Right renal cortex interstitium (tissue), 3 donors: ENCODE results near the gene HLA-DPB1. TPM values are rescaled to one million over a fixed set of nuclear protein-coding genes. Genes with fewer than 3 reads are reported as not detected.
"Not testable (repeated sequence)": the region's sequence is repeated elsewhere in the genome, so short reads cannot be mapped to it uniquely, and the experiment has no call there.

Source experiments
- DNase-seq, 3 donors: peaks; one replicate each; pipeline ENCODE4 v3.0.0-alpha.2; 2013; ENCODE audit warnings: low read depth in 3 of 3, low spot score in 2 of 3
- polyA plus RNA-seq, 3 donors: library from polyadenylated mRNA; unstranded; fragments of 120-200 nt; gene quantifications; one replicate each; pipeline ENCODE4 v1.2.1, GENCODE V29; 2013; ENCODE audit not compliant: insufficient read length in 3 of 3

HLA-DPB1 gene
- polyA plus RNA-seq = 10 to 100 TPM; 17.9 to 27.0 (median 20.0) TPM

DNA sequence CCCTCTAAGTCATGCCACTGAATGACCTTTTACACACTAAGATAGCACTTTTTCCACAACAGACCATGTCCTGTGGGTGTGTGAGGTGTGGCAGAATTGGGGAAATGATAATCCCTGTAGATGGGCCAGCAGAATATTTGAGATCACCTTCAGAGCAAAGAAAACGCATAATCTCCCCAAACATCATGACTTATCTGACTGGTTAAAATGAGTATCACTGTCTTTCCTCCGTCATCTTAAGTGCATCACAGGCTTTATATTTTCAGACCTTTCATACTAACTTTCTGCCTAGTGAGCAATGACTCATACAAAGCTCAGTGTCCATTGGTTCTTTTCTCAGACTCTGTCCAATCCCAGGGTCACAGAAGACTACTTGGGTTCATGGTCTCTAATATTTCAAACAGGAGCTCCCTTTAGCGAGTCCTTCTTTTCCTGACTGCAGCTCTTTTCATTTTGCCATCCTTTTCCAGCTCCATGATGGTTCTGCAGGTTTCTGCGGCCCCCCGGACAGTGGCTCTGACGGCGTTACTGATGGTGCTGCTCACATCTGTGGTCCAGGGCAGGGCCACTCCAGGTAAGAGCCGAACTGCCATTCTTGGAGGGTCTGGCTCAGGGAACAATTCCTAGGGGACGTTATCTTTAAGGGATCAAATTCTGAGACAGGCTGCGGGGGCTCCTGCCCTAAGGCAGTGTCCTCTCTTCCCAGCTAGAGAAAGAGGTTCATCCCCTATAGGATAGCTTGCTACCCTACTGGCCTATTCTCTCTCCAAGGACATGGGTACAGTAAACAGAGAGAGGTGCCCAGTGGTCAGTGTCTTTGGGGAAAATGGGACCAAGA is at the start of gene HLA-DPB1:
Gene HLA-DPB1 (plus strand): TSS at position 423 of the 838 bp plus-strand sequence. CDS start 52 bp downstream, at position 475.
- peak; percentile 20 to 38 (median 23) for DNase-seq

DNA sequence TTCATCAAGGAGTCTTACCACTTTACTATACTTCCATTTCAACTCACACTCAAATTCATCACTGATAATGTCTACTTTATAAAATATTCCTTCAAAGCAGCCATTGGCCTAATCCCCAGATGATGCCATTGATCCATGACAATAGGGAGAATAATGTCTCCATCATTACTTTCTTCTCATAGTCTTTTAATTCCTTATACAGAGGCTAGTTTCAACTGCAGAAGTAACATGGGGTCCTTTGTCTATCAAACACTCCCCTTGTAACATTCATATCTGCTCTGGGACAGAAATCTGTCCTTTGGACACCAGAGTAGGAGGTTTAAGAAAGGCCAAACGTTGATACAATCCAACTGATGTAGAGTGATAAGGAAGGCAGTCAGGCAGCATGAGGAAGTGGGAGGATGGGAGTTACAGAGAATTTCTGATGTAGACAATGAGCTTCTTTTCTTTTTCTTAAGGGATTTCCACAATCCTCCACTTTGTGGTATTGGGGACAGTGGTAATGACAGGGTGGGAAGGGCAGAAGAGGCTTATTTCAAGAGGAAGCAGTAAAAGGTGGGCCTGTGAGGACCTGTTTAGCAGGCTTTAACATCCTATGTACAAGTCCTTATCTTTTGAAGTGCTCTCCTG is 47.5 kb upstream of the HLA-DPB1 start:
- no peak for DNase-seq

DNA sequence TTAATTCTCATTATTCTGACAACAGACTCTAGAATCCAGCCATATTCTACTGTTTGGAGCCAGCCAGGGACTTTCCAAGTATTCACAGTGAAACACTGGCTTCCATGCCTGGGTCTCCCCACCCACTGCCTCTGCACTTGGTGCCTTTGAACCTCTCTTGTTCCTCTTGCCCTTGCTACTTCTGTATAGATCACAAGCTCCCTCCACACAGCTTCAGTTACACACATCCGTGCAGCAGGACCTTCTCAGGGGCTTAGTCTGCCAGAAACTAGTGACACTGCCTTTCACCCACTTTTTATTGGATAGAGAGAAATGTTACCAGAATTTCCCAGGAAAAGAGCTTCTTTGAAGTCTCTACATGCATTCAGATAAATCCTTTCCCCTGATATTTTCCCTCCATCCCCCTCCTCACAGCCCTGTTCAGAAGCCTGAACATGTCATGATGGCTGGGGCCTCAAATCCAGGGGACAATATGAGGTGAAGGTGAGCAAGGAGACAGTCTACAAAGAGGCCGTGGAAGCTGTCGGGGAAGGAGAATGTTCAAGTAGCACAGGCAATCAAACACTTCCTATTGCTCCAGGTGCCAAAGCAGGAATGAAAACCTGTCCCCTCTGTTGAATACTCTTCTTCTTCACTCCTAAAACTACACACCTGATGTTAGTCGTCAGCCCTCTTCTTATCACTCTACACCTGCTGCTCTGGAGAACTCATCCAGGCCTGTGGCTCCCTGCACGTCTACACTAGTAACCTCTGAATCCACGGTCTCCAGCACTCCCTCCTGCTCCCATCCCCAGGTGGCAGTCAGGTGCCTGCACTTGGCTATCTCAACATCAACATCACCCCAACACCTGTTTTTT is 46.2 kb upstream of the HLA-DPB1 start:
- DNase-seq = no peak

DNA sequence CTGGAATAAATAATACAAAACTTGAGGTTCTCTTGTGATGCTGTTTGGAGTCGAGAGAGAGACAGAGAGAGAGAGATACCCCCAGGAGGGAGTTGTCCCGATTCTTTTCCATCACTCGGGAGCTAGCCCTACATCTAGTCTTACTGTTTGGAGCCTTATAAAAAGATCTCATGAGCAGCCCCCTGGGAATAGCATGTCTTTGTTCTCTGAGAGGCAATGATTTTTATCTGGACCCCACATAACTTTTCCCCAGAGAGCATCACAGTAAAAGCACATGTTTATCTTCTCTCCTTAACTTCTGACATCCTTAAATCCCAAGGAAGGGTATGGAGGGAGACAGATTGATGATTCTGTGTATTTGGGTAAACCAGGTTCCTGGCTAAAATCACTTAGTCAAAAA is 45.5 kb upstream of the HLA-DPB1 start:
- no peak for DNase-seq

DNA sequence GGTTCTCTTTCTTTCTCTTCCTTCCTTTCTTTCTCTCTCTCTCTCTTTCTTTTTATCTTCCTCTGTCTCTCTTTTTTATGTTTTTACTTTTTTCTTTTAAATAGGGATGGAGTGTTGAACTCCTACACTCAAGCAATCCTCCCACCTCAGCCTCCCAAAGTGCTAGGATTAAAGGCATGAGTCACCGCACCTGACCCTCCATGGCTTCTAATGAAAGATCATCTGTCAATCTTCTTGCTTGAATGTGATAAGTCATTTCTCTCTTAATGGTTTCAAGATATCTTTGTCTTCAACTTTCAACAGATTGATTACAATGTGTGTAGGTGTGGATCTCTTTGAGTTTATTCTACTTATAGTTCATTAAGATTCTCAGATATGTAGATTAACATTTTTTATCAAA is 41.2 kb upstream of the HLA-DPB1 start:
- DNase-seq = no peak

DNA sequence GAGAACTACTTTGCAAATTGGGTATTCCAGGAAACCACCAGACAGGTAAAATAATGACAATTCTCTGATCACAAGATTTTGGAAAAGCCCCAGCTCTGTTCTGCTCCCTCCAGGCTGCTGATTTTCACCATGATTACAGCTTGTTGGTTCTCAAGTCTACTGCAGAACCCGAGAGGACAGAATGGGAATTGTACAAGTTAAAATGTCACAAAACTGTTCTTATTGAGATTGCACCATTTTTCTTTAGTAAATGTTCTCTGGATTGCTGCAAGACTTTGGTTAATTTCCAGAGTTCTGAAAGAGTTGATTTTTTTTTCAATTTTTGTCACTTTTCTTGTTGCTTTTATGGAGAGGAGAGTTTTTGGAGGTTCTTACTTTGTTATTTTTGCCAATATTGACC is 39.3 kb upstream of the HLA-DPB1 start:
- DNase-seq = no peak

DNA sequence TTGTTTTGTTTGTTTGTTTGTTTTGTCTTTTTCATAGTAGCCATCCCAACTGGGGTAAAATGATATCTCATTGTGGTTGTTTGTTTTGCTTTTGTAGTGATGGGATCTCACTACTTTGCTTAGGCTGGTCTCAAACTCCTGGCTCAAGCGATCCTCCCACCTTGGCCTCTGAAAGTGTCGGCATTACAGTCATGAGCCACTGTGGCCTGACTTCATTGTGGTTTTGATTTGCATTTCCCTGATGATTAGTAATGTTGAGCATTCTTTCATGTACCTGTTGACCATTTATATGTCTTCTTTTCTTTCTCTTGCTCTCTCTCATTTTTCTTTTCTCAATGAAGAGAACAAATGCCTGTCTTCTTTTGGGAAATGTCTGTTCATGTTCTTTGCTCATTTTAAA is 35.6 kb upstream of the HLA-DPB1 start:
- no peak for DNase-seq

DNA sequence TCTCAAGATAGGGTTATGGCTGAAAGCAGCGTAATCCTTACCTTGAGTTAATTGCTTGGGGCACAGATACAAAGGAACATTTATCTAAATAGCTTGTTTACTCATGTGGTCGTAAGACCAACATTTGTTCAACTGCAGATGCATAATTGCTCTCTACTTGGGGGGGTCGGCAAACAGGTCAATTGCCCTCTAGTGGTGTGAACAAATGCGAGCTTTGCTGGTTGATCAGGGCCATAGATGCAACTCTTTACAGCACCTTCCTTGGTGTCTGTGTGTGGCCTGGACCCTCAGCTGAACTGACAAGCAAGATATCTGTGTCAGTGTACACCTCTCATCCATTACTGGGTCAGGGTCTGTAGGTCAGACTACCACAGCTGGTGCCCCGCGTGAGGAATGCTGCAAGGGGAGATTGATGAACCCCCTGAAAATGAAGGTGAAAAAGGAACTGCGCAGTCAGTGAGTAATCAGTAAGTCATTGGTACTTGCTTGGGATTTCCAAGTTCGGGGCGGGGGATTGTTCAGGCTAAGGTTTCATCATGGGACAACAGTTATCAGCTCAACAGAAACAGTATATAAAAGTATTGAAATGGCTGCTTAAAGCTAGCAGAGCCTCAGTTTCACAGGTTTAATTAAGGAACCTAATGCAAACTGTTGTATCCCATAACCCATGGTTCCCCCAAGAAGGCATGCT is 26.3 kb upstream of the HLA-DPB1 start:
- no peak for DNase-seq

DNA sequence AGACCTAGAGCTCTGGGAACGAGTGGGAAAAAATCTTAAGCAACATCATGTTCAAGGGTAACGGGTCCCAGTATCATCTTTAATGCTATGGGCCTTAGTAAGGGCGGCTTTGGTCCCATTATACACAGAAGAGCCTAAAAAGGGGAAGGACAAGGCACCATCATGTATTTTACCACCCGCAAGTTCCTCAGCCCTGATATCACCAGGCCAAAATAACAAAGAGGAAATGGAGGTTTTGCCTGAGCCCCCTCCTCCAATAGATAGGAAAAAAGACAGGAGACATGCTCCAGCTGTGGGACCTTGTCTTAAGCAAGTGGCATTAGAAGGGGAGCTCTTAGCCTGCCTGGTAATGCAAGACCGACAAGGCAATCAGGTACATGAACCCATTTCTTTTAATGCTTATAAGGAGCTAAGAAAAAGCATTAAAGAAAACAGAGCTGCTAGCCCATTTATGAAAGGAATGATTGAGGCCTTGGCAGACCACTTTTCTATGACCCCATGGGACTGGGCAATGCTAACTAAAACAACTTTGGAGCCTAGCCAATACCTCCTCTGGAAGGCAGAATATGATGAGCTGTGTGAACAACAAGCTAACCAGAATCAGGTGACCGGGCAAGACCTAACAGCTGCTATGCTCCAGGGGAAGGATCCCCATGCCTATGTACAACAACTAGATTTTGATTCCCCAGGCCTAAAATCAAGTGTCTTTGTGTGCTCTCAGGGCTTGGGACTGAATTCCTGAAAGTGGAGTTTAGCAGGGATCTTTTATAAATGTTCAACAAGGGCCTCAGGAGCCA is 25.6 kb upstream of the HLA-DPB1 start:
- DNase-seq = no peak

DNA sequence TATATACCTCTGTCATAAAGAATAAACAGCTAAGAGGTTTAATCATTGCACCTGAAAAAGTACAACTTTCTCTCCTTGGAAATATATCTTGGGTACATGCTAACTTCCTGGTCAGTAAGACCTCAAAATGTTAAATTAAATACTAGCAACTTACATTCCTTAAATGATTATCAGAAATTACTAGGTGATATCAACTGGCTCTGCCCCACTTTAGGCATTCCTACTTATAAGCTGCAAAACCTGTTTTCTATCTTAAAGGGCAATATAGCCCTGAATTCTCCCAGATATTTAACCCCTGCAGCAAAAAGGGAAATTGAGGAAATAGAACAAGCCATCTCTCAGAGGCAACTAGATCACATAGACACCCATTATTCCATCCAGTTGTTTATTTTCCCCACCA is 23.2 kb upstream of the HLA-DPB1 start:
- no peak for DNase-seq

DNA sequence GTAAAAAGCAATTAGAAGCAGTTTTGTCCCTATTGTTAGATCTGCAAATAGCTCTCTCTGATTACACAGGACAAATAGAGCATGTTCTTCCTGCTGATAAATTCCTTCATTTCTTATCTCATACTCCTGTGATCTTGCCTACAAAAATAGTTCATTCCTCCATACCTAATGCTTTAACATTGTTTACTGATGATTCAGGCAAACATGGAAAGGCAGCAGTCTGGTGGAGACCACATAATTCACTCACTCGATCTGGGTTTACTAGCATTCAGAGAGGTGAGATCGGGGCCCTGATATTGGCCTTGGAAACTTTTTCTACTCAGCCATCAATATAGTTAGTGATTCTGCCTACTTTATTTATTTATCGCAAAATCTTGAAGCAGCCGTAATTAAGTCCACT is 22.6 kb upstream of the HLA-DPB1 start:
- no peak for DNase-seq

DNA sequence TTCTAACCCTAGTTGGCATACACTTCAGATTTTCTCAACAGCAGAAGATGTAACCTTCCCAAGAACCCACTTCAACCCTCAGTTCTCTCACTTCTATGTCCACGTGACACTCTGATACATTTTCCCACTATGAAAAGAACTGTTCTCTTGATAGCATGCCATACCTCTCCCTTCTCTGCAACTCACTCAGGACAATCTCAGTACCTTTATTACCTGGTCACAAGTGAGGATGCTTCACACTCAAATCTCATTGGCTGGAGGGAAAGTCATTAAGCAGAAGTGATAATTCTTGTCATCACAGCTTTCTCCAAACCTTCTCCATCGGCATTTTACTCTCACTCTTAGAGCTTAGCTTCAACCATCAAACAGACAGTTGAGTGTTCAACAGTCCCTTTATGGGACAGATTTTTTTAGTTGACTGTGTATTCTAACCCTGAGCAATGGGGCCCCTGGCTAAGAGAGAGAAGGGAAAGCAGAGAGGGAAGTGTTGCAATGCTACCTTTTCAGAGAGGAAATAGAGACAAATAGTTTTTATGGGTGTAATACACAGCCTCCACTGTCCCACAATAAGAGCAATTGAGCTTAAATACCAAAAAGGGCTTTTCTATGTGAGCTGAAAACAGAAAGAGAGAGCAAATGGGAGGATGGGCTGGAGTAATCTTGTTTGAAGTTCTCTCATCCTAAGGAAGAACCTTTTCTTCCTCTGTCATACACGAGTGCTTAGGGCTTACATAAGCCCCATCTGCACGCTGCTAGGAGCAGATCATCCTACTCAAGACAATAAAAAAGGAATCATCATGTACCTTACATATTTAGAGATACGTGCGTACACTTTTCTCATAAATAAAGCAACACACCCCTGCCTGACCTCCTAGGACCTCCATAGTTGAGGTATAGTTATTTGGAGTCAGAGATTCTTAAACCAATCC is 18.3 kb upstream of the HLA-DPB1 start:
- no peak for DNase-seq

DNA sequence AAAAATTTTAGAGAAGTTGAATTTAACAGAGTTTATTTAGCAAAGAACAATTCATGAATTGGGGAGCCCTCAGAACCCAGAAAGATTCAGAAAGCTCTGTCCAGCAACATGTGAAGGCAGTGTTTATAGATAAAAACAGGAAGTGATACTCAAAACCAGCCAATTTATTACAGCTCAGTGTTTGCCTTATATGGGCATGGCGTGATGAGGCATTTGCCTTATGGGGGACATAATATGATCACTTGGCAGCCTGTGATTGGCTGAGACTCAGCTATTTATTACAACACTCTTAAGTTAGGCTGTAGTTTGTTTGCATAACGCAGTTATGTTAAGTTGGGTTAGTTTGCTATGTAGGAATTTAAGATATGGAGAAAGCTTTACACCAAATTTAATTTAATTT is 13.8 kb upstream of the HLA-DPB1 start:
- DNase-seq = no peak

DNA sequence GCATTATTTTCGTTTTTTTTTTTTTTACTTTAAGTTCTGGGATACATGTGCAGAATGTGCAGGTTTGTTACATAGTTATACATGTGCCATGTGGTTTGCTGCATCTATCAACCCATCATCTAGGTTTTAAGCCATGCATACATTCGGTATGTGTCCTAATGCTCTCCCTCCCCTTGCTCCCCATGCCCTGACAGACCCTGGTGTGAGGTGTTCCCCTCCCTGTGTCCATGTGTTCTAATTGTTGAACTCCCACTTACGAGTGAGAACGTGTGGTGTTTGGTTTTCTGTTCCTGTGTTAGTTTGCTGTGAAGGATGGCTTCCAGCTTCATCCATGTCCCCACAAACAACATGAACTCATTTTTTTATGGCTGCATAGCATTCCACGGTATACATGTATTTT is 12.4 kb upstream of the HLA-DPB1 start:
- DNase-seq = not testable (repeated sequence)

DNA sequence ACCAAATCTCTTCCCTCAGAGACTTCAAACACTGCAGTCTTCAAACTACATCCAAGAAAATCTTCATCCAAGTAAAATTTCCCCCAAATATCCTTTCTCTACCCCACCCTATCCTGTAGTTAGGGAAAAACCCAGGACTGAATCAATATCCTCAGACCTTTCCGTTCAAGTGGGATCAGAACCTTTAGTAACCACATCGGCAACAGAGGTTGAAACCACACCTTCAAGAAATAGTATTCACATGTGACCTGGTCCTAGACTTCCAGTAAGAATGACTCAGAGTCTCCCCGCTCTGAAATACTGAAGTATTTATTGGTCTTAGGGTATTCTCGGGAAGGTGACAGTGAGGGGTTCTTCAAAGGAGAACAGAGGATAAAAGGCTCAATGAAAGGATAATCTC is 11.1 kb upstream of the HLA-DPB1 start:
- DNase-seq = no peak

DNA sequence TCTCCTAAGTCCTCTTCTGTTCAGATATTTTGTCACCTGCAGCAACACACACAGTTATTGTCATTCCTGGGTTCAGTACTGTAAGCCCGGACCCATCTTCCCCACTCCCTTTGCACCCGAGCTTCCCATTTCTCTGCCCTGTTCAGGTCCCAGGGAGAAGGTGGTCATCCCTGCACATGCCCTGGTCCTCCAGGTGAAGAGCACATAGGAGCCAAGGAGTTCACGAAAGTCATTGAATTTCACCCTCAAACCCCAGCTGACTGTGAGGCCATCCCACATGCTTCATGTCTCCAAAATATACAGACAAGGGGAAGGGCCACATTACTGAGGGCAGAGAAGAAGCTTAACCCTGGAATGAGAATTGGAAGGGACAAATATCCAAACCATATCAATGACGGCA is 10.5 kb upstream of the HLA-DPB1 start:
- no peak for DNase-seq

DNA sequence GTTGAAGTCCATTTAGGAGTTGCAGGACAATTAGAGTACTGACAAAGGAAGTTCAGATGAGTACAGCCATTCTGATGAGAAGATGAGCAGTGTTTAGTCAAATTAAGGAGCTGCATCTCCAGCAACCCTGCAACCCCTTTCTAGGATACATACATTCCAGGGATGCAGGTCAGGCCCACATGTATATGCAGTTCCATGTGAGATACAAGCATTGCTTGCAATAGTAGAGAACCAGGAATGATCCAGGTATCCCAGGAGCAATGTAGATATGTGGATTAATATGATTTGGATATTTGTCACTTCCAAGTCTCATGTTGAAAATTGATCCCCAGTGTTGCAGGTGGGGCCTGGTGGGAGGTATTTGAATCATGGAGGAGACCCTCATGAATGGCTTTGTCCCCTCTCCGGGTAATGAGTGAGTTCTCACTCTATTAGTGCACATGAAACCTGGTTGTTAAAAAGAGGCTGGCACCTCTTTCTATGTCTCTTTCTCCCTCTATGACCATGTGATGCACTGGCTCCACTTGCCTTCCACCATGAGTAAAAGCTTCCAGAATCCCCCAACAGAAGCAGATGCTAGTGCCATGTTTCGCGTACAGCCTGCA is 8.8 kb upstream of the HLA-DPB1 start:
- DNase-seq = no peak

DNA sequence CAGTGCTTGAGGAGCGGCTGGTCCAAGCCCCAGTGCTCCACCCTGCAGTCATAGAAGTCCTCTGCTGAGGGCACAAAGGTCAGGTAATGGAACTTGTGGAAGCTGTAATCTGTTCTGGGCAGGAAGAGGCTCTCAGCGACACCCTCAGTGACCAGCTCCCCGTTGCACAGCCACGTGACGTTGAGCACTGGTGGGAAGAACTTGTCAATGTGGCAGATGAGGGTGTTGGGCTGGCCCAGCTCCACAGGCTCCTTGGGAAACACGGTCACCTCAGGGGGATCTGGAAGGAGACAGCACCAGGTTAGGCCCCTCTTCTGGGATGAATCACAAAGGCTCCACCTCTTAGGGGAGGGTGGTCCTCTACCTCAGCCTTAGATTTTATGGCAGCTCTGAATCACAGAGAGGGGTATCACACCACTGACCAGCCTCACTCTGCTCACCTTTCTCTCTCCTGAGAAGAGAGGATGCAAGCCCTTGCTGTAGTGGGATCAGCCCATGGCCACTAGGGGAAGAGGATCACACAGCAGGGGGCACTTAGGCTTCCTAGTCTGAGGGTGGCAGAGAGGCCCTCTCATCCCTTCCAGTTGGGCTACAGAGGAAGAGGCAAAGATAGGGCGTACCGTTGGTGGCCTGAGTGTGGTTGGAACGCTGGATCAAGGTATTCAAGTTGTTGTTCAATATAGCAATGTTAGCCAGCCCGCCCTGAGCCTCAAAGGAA is 6.6 kb upstream of the HLA-DPB1 start:
- DNase-seq = no peak
